ENCODE results near the gene KATNAL1. TPM values are rescaled to one million over a fixed set of nuclear protein-coding genes. Genes with fewer than 3 reads are reported as not detected.
A peak's percentile ranks its signal among the peaks of the same experiment; 100 is the strongest.

The KATNAL1 gene
- total RNA-seq, 1 experiment from 2014 or later: 6.1 TPM

GRCh38 chr13:30340331-30341250, 33.2 kb upstream of the KATNAL1 start:
- no peaks in the 10 kb centered on the region for H3K9me3 Mint-ChIP-seq (ENCODE audit: unreplicated experiment)
- H3K4me3 Mint-ChIP-seq (ENCODE audit: unreplicated experiment): peak overlapping the region; percentile 35
- CTCF ChIA-PET: interaction anchor here (0.5 to 1.6 kb wide), 6 partner anchors 38 to 209 kb away, joined by 3 to 7 read pairs (median 4); no protein-coding TSS in a partner anchor
- no peaks in the 10 kb centered on the region for H3K27me3 Mint-ChIP-seq (ENCODE audit: insufficient read depth, unreplicated experiment)
- H3K36me3 Mint-ChIP-seq (ENCODE audit: insufficient read depth, unreplicated experiment): no peaks in the 10 kb centered on the region
- intact Hi-C loops (cut with micrococcal nuclease): loop anchor here (5.0 kb wide), 2 partner anchors 57 to 232 kb away; no protein-coding TSS in a partner anchor
- POLR2A ChIA-PET: interaction anchor here (0.7 to 3.9 kb wide), 14 partner anchors 12 to 774 kb away, joined by 3 to 52 read pairs (median 8); partner anchors contain the start of genes KATNAL1, UBE2L5 and USPL1
- peaks cover 58% of the 10 kb centered on the region for H3K4me1 Mint-ChIP-seq (ENCODE audit: insufficient read depth, unreplicated experiment)
- TF ChIP-seq CTCF (IDR thresholded peaks at IDR 0.05; ENCODE audit: unreplicated experiment): no peak
- DNase-seq (ENCODE audit: unreplicated experiment): peak; percentile 82
- no TSS peak for BruUV-seq (replicated peaks)
- peak overlapping the region; percentile 57 for H3K27ac Mint-ChIP-seq (ENCODE audit: low read depth, unreplicated experiment)

- H3K27me3 Mint-ChIP-seq (ENCODE audit: insufficient read depth, unreplicated experiment): no peaks in the 10 kb centered on the region
- H3K4me3 Mint-ChIP-seq (ENCODE audit: unreplicated experiment): no peak overlapping the region
- DNase-seq (ENCODE audit: unreplicated experiment): no peak
- TF ChIP-seq CTCF (IDR thresholded peaks at IDR 0.05; ENCODE audit: unreplicated experiment): no peak
- no TSS peak for BruUV-seq (replicated peaks)
- peak overlapping the region; percentile 57 for H3K27ac Mint-ChIP-seq (ENCODE audit: low read depth, unreplicated experiment)
- no peaks in the 10 kb centered on the region for H3K36me3 Mint-ChIP-seq (ENCODE audit: insufficient read depth, unreplicated experiment)
- H3K9me3 Mint-ChIP-seq (ENCODE audit: unreplicated experiment): no peaks in the 10 kb centered on the region
- intact Hi-C loops (cut with micrococcal nuclease): loop anchor here (5.0 kb wide), 2 partner anchors 57 to 232 kb away; no protein-coding TSS in a partner anchor
- peaks cover 58% of the 10 kb centered on the region for H3K4me1 Mint-ChIP-seq (ENCODE audit: insufficient read depth, unreplicated experiment)
- ChIA-PET POLR2A (interaction anchor here (1.0 to 3.9 kb wide), 10 partner anchors 13 to 773 kb away, joined by 3 to 52 read pairs (median 14); partner anchors contain the start of genes KATNAL1, UBE2L5 and USPL1), CTCF (interaction anchor here (0.5 to 1.6 kb wide), 3 partner anchors 67 to 123 kb away, joined by 3 to 7 read pairs (median 3); no protein-coding TSS in a partner anchor)
These were observed 32.5 kb upstream of the KATNAL1 start for GRCh38 chr13:30339738-30340330.

GRCh38 chr13:30338952-30339351, 31.6 kb upstream of the KATNAL1 start:
- POLR2A ChIA-PET: interaction anchor here (1.0 to 1.3 kb wide), 3 partner anchors 9 to 56 kb away, joined by 3 to 5 read pairs (median 3); no protein-coding TSS in a partner anchor
- no peak for TF ChIP-seq CTCF (IDR thresholded peaks at IDR 0.05; ENCODE audit: unreplicated experiment)
- Mint-ChIP-seq H3K27ac (ENCODE audit: low read depth, unreplicated experiment) (no peak overlapping the region), H3K36me3 (ENCODE audit: insufficient read depth, unreplicated experiment) (no peaks in the 10 kb centered on the region), H3K27me3 (ENCODE audit: insufficient read depth, unreplicated experiment) (no peaks in the 10 kb centered on the region), H3K9me3 (ENCODE audit: unreplicated experiment) (no peaks in the 10 kb centered on the region), H3K4me1 (ENCODE audit: insufficient read depth, unreplicated experiment) (peaks cover 58% of the 10 kb centered on the region), H3K4me3 (ENCODE audit: unreplicated experiment) (no peak overlapping the region)
- intact Hi-C loops (cut with micrococcal nuclease): no loop called here
- no peak for DNase-seq (ENCODE audit: unreplicated experiment)
- CTCF ChIA-PET: interaction anchor here (1.0 kb wide), 1 partner anchor 119 kb away, joined by 3 read pairs; no protein-coding TSS in a partner anchor
- BruUV-seq (replicated peaks): no TSS peak
